Raji (cell line): Measurements from ENCODE around the gene BBS1.

Experiments used
- POLR2A ChIP-seq: IDR thresholded peaks from 2 replicates; pipeline ENCODE4 v1.6.1; 2011; ENCODE audit warnings: low read depth, low read length, control low read depth; ENCODE audit not compliant: insufficient read depth

Gene BBS1

GRCh38 chr11:66510271-66510989, at the start of gene BBS1:
BBS1 (plus strand) TSS chr11:66510635; CDS start chr11:66510660, 25 bp downstream.
- TF ChIP-seq POLR2A = peak; percentile 49

DNA sequence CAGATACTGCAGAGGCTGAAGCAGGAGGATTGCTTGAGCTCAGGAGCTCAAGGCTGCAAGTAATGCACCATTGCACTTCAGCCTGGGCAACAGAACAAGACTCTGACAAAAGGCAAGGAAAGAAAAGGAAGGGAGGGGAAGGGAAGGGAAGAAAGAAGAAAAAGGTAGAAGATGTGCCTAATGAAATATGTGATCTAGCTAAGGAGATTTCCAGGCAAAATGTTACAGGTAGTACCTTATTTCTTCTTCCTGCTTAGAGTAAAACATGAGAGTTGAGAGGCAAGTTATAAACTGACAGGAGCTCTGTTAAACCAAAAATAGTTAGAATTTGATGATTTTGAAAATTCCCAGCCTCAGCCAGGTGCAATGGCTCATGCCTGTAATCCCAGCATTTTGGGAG, 48.4 kb upstream of the BBS1 start:
- TF ChIP-seq POLR2A = no peak

GRCh38 chr11:66462911-66463310, 47.5 kb upstream of the BBS1 start:
- TF ChIP-seq POLR2A = no peak

DNA sequence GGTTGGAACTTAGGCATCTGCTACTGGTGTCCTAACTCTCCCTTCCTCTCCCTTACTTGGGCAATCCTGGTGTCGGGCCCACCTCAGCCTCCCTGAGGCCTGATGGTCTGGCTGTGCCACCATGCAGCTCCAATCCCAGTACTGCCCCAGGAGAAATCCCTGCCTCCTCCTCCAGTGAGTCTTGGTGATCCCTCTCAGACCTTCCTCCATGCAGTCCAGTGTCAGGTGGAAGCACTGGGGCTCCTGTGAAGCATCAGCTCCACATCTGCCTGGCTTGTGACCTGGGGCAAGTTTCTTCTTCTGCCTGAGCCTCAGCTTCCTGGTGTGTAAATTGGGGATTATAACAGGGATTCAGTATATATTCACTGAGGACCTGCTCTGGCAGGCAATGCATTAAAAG, 45.5 kb upstream of the BBS1 start:
- no peak for TF ChIP-seq POLR2A

GRCh38 chr11:66465373-66466224, 44.8 kb upstream of the BBS1 start:
- TF ChIP-seq POLR2A = no peak

GRCh38 chr11:66466225-66467033, 44.0 kb upstream of the BBS1 start, which contains the start of gene PELI3:
PELI3 (plus strand) TSS chr11:66466905; CDS start chr11:66468129, 1,224 bp downstream.
- TF ChIP-seq POLR2A = peak; percentile 51; the same call in 1 of the 2 replicates

DNA sequence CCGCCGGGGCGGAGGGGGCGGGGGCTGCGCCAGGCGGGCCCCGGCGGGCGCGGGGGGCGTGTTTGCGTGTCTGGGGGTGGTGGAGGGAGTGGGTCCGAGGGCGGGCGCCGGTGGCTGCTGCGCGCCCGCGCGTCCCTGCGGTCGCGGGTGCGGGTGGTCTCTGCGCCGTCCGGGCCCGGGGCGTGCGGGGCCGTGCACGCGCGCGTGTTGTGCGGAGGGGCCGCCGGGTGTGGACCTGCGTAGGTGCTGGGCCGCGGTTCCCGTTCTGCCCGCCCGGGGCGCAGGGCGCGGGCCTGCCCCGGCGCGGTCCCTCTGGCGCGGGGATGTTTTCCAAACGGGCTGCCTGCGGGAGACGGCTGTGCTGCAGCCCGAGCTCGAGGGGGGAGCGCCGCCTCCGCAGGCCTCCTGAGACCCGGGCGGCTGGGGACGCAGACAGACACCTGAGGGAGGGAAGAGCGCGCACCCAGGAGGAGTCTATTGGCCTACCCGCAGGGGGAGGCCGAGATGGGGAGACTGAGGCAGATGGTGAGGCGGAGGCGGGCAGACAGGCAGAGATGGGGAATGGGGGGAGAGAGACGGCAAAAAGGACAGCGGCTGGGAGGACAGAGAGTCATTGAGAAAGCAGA, 43.3 kb upstream of the BBS1 start:
- no peak; the same call in 1 of the 2 replicates for TF ChIP-seq POLR2A

GRCh38 chr11:66467756-66468155, 42.7 kb upstream of the BBS1 start:
- no peak for TF ChIP-seq POLR2A

DNA sequence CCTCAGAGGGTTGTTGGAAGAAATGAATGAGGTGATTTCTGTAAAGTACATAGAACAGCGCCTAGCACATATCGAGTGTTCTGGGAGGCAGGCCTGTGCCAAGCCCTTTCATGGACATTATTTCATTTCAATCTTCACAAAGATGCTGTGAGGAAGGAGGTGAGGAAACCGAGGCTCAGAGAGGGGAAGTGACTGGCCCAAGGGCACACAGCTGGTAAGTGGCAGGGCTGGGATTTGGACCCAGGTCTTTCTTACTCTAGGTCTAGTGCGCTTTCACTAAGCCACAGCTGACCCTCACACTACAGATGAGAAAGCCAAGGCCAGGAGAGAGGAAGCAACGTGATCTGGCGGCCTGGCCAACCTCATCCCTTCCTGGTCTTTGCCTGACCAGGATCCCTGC, 41.7 kb upstream of the BBS1 start:
- TF ChIP-seq POLR2A = no peak

GRCh38 chr11:66469441-66469840, 41.0 kb upstream of the BBS1 start:
- TF ChIP-seq POLR2A = no peak

DNA sequence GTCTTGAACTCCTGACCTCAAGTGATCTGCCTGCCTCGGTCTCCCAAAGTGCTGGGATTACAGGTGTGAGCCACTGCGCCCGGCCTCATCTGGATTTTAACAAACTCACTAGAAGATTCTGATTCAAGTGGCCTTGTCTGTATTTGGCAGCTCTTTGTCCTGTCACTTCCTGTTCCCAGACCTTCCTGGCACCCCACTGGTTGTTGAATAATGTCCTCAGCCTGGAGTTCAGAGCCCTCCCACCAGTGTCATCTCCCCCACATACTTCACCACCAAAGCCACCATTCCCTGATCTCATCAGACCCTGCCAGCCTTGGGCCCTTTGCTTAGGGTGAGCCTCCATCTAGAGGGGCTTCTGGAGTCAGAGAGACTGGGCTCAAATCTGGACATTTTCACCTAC, 40.4 kb upstream of the BBS1 start:
- TF ChIP-seq POLR2A = no peak

DNA sequence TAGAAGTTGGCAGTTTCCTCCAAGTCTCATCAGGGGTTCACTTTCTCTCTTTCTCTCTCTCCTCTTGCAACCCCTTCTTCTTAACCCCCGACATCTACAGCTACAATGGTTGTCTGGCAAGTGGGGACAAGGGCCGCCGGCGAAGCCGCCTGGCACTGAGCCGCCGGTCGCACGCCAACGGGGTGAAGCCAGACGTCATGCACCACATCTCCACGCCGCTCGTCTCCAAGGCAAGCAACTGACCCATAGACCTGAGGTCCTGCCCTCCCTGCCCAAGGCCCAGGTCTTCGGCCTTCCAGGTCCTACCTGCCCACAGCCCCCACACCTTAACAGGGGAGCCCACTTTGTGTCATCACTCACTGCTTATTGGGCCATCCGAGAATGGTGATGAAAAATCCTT, 39.3 kb upstream of the BBS1 start:
- TF ChIP-seq POLR2A = no peak

DNA sequence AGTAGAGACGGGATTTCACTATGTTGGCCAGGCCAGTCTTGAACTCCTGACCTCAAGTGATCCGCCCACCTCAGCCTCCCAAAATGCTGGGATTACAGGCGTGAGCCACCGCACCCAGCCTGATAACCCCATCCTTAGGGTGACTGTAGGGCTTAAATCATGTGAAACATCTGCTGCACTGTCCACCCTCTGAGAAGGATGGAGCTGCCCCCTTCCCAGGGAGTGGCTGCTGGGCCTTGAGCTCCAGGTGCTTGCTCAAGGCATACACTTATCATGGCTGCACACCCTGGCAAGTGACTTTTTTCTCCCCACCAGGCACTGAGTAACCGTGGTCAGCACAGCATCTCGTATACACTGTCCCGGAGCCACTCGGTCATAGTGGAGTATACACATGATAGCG, 38.4 kb upstream of the BBS1 start:
- 0 out of 2 replicates have a peak, but pooled peaks have one; percentile 20 for TF ChIP-seq POLR2A

DNA sequence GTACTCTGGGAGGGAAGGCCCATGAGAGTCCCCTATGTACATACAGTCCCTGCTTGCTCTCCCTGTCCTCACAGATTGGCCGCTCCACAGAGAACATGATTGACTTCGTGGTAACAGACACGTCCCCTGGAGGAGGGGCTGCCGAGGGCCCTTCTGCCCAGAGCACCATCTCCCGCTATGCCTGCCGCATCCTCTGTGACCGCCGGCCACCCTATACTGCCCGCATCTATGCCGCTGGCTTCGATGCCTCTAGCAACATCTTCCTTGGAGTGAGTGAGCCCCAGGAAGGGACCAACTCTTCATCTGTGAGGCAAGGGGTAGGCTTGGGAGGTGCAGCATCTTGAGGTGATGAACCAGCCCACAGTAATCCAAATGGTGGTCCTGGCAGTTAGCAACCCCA, 37.3 kb upstream of the BBS1 start:
- TF ChIP-seq POLR2A = 0 out of 2 replicates have a peak, but pooled peaks have one; percentile 21
